Mesothelial cell of epicardium (in vitro differentiated cells): ENCODE measurements around the gene ANKS6. TPM values are rescaled to one million over a fixed set of nuclear protein-coding genes. Genes with fewer than 3 reads are reported as not detected.

Source experiments
- DNase-seq, 2 experiments: peaks; one replicate each; pipeline ENCODE4 v3.0.0; 2021; ENCODE audit warnings: low spot score in 2 of 2; ENCODE audit not compliant: unreplicated experiment in 2 of 2
- H3K27ac Mint-ChIP-seq: 2 replicates; pipeline ENCODE4 v1.8.0; 2021; ENCODE audit warnings: mixed read lengths
- H3K27me3 Mint-ChIP-seq: 2 replicates; pipeline ENCODE4 v1.8.0; 2021; ENCODE audit warnings: low read depth, mixed read lengths
- H3K36me3 Mint-ChIP-seq: 2 replicates; pipeline ENCODE4 v1.8.0; 2021; ENCODE audit warnings: mixed read lengths
- H3K4me1 Mint-ChIP-seq: 2 replicates; pipeline ENCODE4 v1.8.0; 2021; ENCODE audit warnings: mixed read lengths
- H3K4me3 Mint-ChIP-seq: 2 replicates; pipeline ENCODE4 v1.8.0; 2021; ENCODE audit warnings: mild to moderate bottlenecking, moderate library complexity, mixed read lengths
- H3K9me3 Mint-ChIP-seq: 2 replicates; pipeline ENCODE4 v1.8.0; 2021; ENCODE audit warnings: mixed read lengths
- CTCF ChIP-seq: fragments of 200-600 bp; sonication (generic); IDR thresholded peaks from one replicate; pipeline ENCODE4 v1.5.0; 2021; ENCODE audit warnings: antibody characterized with exemption; ENCODE audit not compliant: unreplicated experiment
- total RNA-seq: library from RNA; stranded (reverse); gene quantifications from 3 replicates; pipeline ENCODE4 v1.2.1, GENCODE V29; 2021

The ANKS6 gene
- total RNA-seq, 1 donor from 2014 or later: 42.0 TPM

DNA sequence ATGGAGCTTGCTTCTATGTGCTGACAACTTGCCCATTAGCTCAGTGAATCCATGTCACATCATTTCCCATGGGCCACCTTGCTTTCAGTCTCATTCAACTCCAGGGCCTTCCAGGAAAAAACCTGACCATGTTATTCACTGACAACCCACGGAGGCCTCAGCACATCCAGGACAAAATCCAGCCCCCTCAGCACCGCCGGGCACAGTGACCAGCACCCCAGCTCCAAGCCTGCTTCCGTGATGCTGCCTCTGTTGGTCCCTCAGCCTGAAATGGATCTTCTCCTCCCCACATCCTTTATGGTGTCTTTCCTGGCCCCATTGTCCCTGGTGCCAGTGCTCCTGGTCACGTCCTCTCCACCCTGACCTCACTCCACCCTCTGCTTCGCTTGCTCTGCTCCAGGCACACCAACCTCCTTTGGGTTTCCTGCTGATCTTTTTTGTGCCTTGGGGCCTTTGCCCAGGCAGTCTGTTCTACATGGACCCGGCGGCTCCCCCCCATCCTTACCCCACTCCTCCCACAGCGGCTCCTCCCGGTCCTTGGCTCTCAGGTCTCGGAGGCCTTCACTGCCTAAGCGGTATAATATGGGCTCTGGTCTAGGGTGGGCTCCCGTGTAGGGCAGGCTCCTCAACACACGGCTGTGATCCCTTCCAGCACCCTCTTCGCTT lies 25.0 kb downstream of the ANKS6 start:
- Mint-ChIP-seq H3K27me3 (no peaks in the 10 kb centered on the region), H3K27ac (no peak overlapping the region)

GRCh38 chr9:98770717-98771116 lies 25.6 kb downstream of the ANKS6 start:
- Mint-ChIP-seq H3K36me3 (peaks cover 50% of the 10 kb centered on the region), H3K27me3 (no peaks in the 10 kb centered on the region), H3K4me3 (no peak overlapping the region), H3K4me1 (no peaks in the 10 kb centered on the region), H3K27ac (no peak overlapping the region), H3K9me3 (no peaks in the 10 kb centered on the region)
- no peak for DNase-seq
- TF ChIP-seq CTCF: no peak

More for the DNA sequence above, 25.0 kb downstream of the ANKS6 start:
- Mint-ChIP-seq H3K9me3 (no peaks in the 10 kb centered on the region), H3K4me1 (no peaks in the 10 kb centered on the region), H3K36me3 (peaks cover 49% of the 10 kb centered on the region), H3K4me3 (no peak overlapping the region)
- TF ChIP-seq CTCF: no peak
- DNase-seq: no peak

DNA sequence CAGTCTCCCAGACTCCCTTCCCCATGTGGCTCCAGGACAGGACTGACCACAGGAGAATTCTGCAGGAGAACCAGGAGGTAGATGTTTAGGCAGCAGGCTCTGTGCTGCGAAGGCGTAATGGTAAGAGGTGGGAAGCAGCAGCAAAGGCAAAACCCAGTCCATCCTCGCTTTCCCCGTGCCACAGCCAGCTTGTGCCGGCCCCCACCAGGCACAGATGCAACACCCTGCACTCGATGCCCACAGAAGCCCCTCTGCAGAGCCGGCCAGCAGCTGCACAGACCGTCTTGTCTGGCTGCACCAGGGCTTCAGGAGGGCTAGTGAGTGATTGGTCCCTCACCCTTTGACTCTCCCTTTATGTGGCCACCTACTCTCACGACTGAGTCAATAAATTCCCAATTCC lies 28.0 kb downstream of the ANKS6 start:
- no peak for TF ChIP-seq CTCF
- H3K9me3 Mint-ChIP-seq: peaks cover 14% of the 10 kb centered on the region
- H3K36me3 Mint-ChIP-seq: peaks cover 65% of the 10 kb centered on the region
- H3K4me3 Mint-ChIP-seq: no peak overlapping the region
- H3K4me1 Mint-ChIP-seq: no peaks in the 10 kb centered on the region
- no peak for DNase-seq
- H3K27me3 Mint-ChIP-seq: no peaks in the 10 kb centered on the region
- H3K27ac Mint-ChIP-seq: no peak overlapping the region

DNA sequence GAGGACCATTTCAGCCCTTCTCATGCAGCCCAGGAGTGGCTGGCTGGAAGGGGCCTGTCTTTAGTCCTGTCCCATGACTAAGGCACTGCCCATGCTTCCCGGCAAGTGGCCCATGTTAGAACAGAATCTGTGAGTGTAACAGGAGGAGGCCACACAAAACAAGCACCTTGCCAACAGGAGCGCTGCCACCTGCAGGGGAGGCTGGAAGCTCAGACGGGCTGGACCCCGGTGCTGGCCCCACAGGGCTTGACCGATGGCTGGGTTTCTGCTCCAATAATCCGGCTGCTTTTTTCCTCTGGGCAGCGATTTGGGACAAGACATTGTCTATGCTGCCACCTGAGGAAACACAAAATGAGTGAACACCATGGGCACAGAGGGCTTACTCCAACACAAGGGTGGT lies 28.4 kb downstream of the ANKS6 start:
- Mint-ChIP-seq H3K36me3 (peaks cover 64% of the 10 kb centered on the region), H3K27me3 (no peaks in the 10 kb centered on the region), H3K9me3 (peaks cover 19% of the 10 kb centered on the region), H3K4me3 (no peak overlapping the region), H3K4me1 (no peaks in the 10 kb centered on the region), H3K27ac (no peak overlapping the region)
- no peak for TF ChIP-seq CTCF
- no peak for DNase-seq

DNA sequence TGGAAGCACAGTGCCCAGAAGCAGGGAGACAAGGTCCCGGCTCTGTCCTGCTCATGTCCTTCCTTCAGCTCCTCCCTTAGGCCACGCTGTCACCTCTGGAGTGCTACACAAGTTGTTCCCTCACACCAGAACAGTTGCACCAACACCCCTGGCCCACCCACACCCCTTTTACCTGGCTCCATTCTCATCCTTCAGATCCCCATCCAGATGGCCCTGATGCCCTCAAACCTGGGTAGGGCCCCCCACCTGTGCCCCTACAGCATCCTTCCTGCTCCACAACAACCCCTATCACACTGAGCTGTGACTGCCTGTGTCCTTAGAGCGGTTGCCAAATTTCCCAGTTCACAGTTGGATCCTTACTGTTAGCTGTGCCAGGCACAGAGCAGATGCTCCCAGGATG lies 29.2 kb downstream of the ANKS6 start:
- no peak overlapping the region for H3K27ac Mint-ChIP-seq
- no peaks in the 10 kb centered on the region for H3K27me3 Mint-ChIP-seq
- peaks cover 20% of the 10 kb centered on the region for H3K9me3 Mint-ChIP-seq
- TF ChIP-seq CTCF: no peak
- peaks cover 65% of the 10 kb centered on the region for H3K36me3 Mint-ChIP-seq
- H3K4me1 Mint-ChIP-seq: no peaks in the 10 kb centered on the region
- no peak overlapping the region for H3K4me3 Mint-ChIP-seq
- DNase-seq: no peak

- no peak overlapping the region for H3K4me3 Mint-ChIP-seq
- H3K27me3 Mint-ChIP-seq: no peaks in the 10 kb centered on the region
- TF ChIP-seq CTCF: no peak
- H3K9me3 Mint-ChIP-seq: peaks cover 20% of the 10 kb centered on the region
- no peak for DNase-seq
- peaks cover 61% of the 10 kb centered on the region for H3K36me3 Mint-ChIP-seq
- H3K4me1 Mint-ChIP-seq: no peaks in the 10 kb centered on the region
- H3K27ac Mint-ChIP-seq: no peak overlapping the region
Observed at GRCh38 chr9:98766586-98766985, 29.8 kb downstream of the ANKS6 start.
